Astrocyte (in vitro differentiated cells and primary cell): ENCODE results near the gene TMEM175. TPM values are rescaled to one million over a fixed set of nuclear protein-coding genes. Genes with fewer than 3 reads are reported as not detected.

Experiments used
- DNase-seq: peaks from one replicate; pipeline ENCODE4 v3.0.0-alpha.2; 2010; ENCODE audit warnings: low read depth
- FAIRE-seq: peaks from 2 replicates; lab custom pipeline; 2011; peaks lifted over from hg19 to GRCh38; lab: Jason Lieb, UNC
- H2AFZ ChIP-seq: 2 replicates; pipeline ENCODE4 v1.6.0; 2012; ENCODE audit warnings: low read depth, low read length, inconsistent platforms
- H3K27ac ChIP-seq: 2 replicates; pipeline ENCODE4 v1.5.1; 2011; ENCODE audit warnings: low read depth, low read length, inconsistent platforms
- H3K27me3 ChIP-seq: 2 replicates; pipeline ENCODE4 v1.6.0; 2011; ENCODE audit warnings: low read length, inconsistent platforms; ENCODE audit not compliant: insufficient read depth
- H3K36me3 ChIP-seq: 2 replicates; pipeline ENCODE4 v1.5.1; 2011; ENCODE audit warnings: low read length, inconsistent platforms; ENCODE audit not compliant: insufficient read depth
- H3K4me1 ChIP-seq: 2 replicates; pipeline ENCODE4 v1.5.1; 2011; ENCODE audit warnings: low read length, inconsistent platforms; ENCODE audit not compliant: insufficient read depth
- H3K4me2 ChIP-seq: 2 replicates; pipeline ENCODE4 v1.6.0; 2012; ENCODE audit warnings: low read length, inconsistent platforms
- H3K4me3 ChIP-seq: 2 replicates; pipeline ENCODE4 v1.5.1; 2011; ENCODE audit warnings: low read depth, mild to moderate bottlenecking, low read length, inconsistent platforms; ENCODE audit not compliant: insufficient read depth
- H3K79me2 ChIP-seq: 2 replicates; pipeline ENCODE4 v1.6.0; 2012; ENCODE audit warnings: mild to moderate bottlenecking, low read length, inconsistent platforms; ENCODE audit not compliant: insufficient read depth
- H3K9ac ChIP-seq: 2 replicates; pipeline ENCODE4 v1.6.0; 2012; ENCODE audit warnings: mild to moderate bottlenecking, low read length, inconsistent platforms
- H3K9me3 ChIP-seq: 2 replicates; pipeline ENCODE4 v1.5.1; 2012; ENCODE audit warnings: low read depth, mild to moderate bottlenecking, low read length, inconsistent platforms; ENCODE audit not compliant: insufficient read depth
- H4K20me1 ChIP-seq: 2 replicates; pipeline ENCODE4 v1.6.0; 2012; ENCODE audit warnings: low read length, inconsistent platforms; ENCODE audit not compliant: insufficient read depth
- H3K27ac Mint-ChIP-seq: one replicate; pipeline ENCODE4 v1.8.0; 2021; ENCODE audit warnings: mild to moderate bottlenecking, mixed read lengths; ENCODE audit not compliant: unreplicated experiment
- H3K27me3 Mint-ChIP-seq: one replicate; pipeline ENCODE4 v1.8.0; 2021; ENCODE audit warnings: low read depth, mixed read lengths; ENCODE audit not compliant: unreplicated experiment
- H3K36me3 Mint-ChIP-seq: one replicate; pipeline ENCODE4 v1.8.0; 2021; ENCODE audit warnings: low read depth, mixed read lengths; ENCODE audit not compliant: unreplicated experiment
- H3K4me1 Mint-ChIP-seq: one replicate; pipeline ENCODE4 v1.8.0; 2021; ENCODE audit warnings: low read depth, mixed read lengths; ENCODE audit not compliant: unreplicated experiment
- H3K4me3 Mint-ChIP-seq: one replicate; pipeline ENCODE4 v1.8.0; 2021; ENCODE audit warnings: mild to moderate bottlenecking, moderate library complexity, mixed read lengths; ENCODE audit not compliant: unreplicated experiment
- H3K9me3 Mint-ChIP-seq: one replicate; pipeline ENCODE4 v1.8.0; 2021; ENCODE audit warnings: mild to moderate bottlenecking, mixed read lengths; ENCODE audit not compliant: unreplicated experiment
- EZH2 ChIP-seq: IDR thresholded peaks from 2 replicates; pipeline ENCODE4 v1.6.1; 2012; ENCODE audit warnings: mild to moderate bottlenecking, low read length, inconsistent platforms; ENCODE audit not compliant: insufficient read depth
- total RNA-seq: library from RNA; stranded (reverse); gene quantifications from 2 replicates; pipeline ENCODE4 v1.2.1, GENCODE V29; 2021
- TF ChIP-seq, protein P1 (sequence below): IDR thresholded peaks from 2 replicates; pipeline ENCODE4 v1.5.1; 2011; ENCODE audit warnings: low read depth, mild to moderate bottlenecking, inconsistent platforms, low read length, moderate library complexity; ENCODE audit not compliant: insufficient read depth

TMEM175 gene
- total RNA-seq, 1 donor from 2014 or later = 22.1 TPM

DNA sequence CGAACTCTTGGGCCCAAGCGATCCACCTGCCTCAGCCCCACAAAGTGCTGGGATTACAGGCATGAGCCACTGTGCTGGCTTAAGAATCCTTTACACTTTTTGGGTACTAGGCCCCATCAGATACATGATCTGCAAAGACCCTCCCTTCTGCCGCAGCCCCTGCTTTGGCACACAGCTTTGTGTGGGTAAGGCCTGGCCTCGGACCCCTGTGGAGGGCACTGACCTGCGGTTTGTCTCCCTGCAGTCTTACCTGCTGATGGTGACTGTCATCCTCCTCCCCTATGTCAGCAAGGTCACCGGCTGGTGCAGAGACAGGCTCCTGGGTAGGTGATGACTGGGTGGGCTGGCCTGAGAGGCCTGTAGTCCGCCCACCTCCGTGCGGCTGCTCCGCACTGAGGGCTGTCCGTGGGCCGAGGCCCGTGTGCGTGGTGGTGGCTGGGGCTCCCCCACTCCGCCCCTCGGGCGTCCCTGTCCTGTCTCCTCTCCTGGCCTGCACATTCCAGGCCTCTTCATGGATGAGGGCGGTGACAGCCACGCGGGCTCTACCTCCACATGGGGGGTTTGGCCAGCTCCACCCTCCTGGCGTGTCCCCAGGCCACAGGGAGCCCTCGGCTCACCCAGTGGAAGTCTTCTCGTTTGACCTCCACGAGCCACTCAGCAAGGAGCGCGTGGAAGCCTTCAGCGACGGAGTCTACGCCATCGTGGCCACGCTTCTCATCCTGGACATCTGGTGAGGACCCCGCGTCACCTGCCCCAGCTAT lies 23.1 kb downstream of the TMEM175 start:
- Histone ChIP-seq H3K79me2 (no peaks in the 10 kb centered on the region), H3K4me3 (no peak overlapping the region), H3K27me3 (no peaks in the 10 kb centered on the region), H3K27ac (no peak overlapping the region), H3K36me3 (no peaks in the 10 kb centered on the region), H3K4me2 (no peak overlapping the region), H3K9ac (no peak overlapping the region), H2AFZ (no peak overlapping the region), H3K4me1 (no peaks in the 10 kb centered on the region), H3K9me3 (no peaks in the 10 kb centered on the region), H4K20me1 (no peaks in the 10 kb centered on the region)
- no peak for DNase-seq
- TF ChIP-seq, protein P1, sequence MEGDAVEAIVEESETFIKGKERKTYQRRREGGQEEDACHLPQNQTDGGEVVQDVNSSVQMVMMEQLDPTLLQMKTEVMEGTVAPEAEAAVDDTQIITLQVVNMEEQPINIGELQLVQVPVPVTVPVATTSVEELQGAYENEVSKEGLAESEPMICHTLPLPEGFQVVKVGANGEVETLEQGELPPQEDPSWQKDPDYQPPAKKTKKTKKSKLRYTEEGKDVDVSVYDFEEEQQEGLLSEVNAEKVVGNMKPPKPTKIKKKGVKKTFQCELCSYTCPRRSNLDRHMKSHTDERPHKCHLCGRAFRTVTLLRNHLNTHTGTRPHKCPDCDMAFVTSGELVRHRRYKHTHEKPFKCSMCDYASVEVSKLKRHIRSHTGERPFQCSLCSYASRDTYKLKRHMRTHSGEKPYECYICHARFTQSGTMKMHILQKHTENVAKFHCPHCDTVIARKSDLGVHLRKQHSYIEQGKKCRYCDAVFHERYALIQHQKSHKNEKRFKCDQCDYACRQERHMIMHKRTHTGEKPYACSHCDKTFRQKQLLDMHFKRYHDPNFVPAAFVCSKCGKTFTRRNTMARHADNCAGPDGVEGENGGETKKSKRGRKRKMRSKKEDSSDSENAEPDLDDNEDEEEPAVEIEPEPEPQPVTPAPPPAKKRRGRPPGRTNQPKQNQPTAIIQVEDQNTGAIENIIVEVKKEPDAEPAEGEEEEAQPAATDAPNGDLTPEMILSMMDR = no peak
- no peak for TF ChIP-seq EZH2
- H3K27me3 Mint-ChIP-seq = peaks cover 1% of the 10 kb centered on the region
- H3K9me3 Mint-ChIP-seq = no peaks in the 10 kb centered on the region
- no peaks in the 10 kb centered on the region for H3K4me1 Mint-ChIP-seq
- no peak overlapping the region for H3K27ac Mint-ChIP-seq
- no peak overlapping the region for H3K4me3 Mint-ChIP-seq
- FAIRE-seq = no peak
- peaks cover 9% of the 10 kb centered on the region for H3K36me3 Mint-ChIP-seq

DNA sequence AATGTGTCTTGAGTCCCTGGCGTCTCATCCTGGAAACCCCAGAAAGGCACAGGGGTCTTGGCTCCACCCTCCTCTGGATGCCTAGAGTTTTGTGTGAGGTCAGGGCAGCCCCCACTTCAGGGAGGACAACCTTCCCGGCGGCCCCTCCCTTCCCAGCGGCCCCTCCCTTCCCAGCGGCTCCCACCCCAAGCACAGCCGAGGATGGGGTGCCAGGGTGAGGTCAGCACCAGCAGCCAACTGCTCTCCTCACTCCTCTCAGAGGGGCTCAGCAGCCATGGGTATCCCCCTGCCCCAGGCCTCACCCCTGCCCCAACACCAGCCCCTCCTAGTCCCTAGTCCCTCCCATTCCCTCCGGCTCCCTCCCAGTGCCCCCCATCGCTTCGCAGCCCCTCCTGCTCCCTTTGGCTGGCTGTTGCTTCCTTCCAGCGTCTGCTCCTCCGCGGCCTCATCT lies 23.7 kb downstream of the TMEM175 start:
- H3K27me3 ChIP-seq = no peaks in the 10 kb centered on the region
- no peak overlapping the region for H3K4me3 Mint-ChIP-seq
- H3K27me3 Mint-ChIP-seq = peaks cover 1% of the 10 kb centered on the region
- no peaks in the 10 kb centered on the region for H3K4me1 Mint-ChIP-seq
- H3K27ac Mint-ChIP-seq = no peak overlapping the region
- no peaks in the 10 kb centered on the region for H3K36me3 ChIP-seq
- no peak overlapping the region for H3K27ac ChIP-seq
- peaks cover 9% of the 10 kb centered on the region for H3K36me3 Mint-ChIP-seq
- no peak overlapping the region for H2AFZ ChIP-seq
- no peaks in the 10 kb centered on the region for H3K79me2 ChIP-seq
- H3K9me3 ChIP-seq = no peaks in the 10 kb centered on the region
- H3K4me2 ChIP-seq = no peak overlapping the region
- no peaks in the 10 kb centered on the region for H3K4me1 ChIP-seq
- no peak overlapping the region for H3K9ac ChIP-seq
- H3K4me3 ChIP-seq = no peak overlapping the region
- TF ChIP-seq EZH2 = no peak
- TF ChIP-seq, protein P1 = no peak
- DNase-seq = no peak
- H3K9me3 Mint-ChIP-seq = no peaks in the 10 kb centered on the region
- no peaks in the 10 kb centered on the region for H4K20me1 ChIP-seq
- FAIRE-seq = no peak
